ENCODE measurements around the gene TRPV6. TPM values are rescaled to one million over a fixed set of nuclear protein-coding genes. Genes with fewer than 3 reads are reported as not detected.

Gene TRPV6
- total RNA-seq, 2 donors from 2014 or later, result 0.19 to 0.71 TPM

DNA sequence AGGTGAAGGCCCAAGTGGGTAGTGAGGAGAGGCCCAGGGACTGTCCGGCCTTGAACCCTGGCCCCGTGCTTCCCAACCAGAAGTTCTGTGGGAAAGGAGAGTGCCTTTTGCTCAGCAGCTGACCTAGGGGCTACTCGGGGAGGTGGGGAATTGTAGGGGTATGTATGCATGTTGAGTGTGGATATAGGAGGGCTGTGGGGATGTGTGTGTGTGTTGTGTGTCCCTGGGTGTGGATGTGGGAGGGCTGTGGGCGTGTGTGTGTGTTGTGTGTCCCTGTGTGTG is 18.5 kb downstream of the TRPV6 start:
- H3K9me3 ChIP-seq, result no peaks in the 10 kb centered on the region
- no peaks in the 10 kb centered on the region for H3K27me3 ChIP-seq
- no peak overlapping the region for H3K27ac ChIP-seq
- H3K4me3 ChIP-seq, result no peak overlapping the region
- DNase-seq (ENCODE audit: low spot score), result no peak
- no peaks in the 10 kb centered on the region for H3K4me1 ChIP-seq
- no peaks in the 10 kb centered on the region for H3K36me3 ChIP-seq
- no peak for TF ChIP-seq CTCF (IDR thresholded peaks at IDR 0.05)

GRCh38 chr7:142866361-142867096 is 19.0 kb downstream of the TRPV6 start:
- TF ChIP-seq CTCF (IDR thresholded peaks at IDR 0.05), result peak; percentile 26 to 66
- H3K4me1 ChIP-seq, result no peaks in the 10 kb centered on the region
- no peaks in the 10 kb centered on the region for H3K36me3 ChIP-seq
- DNase-seq (ENCODE audit: low spot score), result no peak
- no peak overlapping the region for H3K27ac ChIP-seq
- H3K27me3 ChIP-seq, result no peaks in the 10 kb centered on the region
- no peak overlapping the region for H3K4me3 ChIP-seq
- H3K9me3 ChIP-seq, result no peaks in the 10 kb centered on the region

GRCh38 chr7:142865766-142866165 is 19.8 kb downstream of the TRPV6 start:
- no peak for DNase-seq (ENCODE audit: low spot score)
- H3K4me1 ChIP-seq, result no peaks in the 10 kb centered on the region
- no peak overlapping the region for H3K4me3 ChIP-seq
- no peaks in the 10 kb centered on the region for H3K27me3 ChIP-seq
- no peak overlapping the region for H3K27ac ChIP-seq
- no peaks in the 10 kb centered on the region for H3K36me3 ChIP-seq
- TF ChIP-seq CTCF (IDR thresholded peaks at IDR 0.05), result no peak
- H3K9me3 ChIP-seq, result no peaks in the 10 kb centered on the region

GRCh38 chr7:142864980-142865747 is 20.4 kb downstream of the TRPV6 start:
- TF ChIP-seq CTCF (IDR thresholded peaks at IDR 0.05), result no peak
- Histone ChIP-seq H3K4me3 (no peak overlapping the region), H3K27ac (no peak overlapping the region), H3K36me3 (no peaks in the 10 kb centered on the region), H3K4me1 (no peaks in the 10 kb centered on the region), H3K27me3 (no peaks in the 10 kb centered on the region), H3K9me3 (no peaks in the 10 kb centered on the region)
- no peak for DNase-seq (ENCODE audit: low spot score)

GRCh38 chr7:142863891-142864685 is 21.5 kb downstream of the TRPV6 start:
- H3K27me3 ChIP-seq, result no peaks in the 10 kb centered on the region
- H3K36me3 ChIP-seq, result no peaks in the 10 kb centered on the region
- DNase-seq (ENCODE audit: low spot score), result no peak
- H3K9me3 ChIP-seq, result no peaks in the 10 kb centered on the region
- no peaks in the 10 kb centered on the region for H3K4me1 ChIP-seq
- H3K27ac ChIP-seq, result no peak overlapping the region
- no peak for TF ChIP-seq CTCF (IDR thresholded peaks at IDR 0.05)
- H3K4me3 ChIP-seq, result no peak overlapping the region
